GM19455 (cell line): Measurements from ENCODE around the gene RBMS2.
"Not testable (repeated sequence)": the region's sequence is repeated elsewhere in the genome, so short reads cannot be mapped to it uniquely, and the experiment has no call there.

Source experiments
- ATAC-seq: cut with Tn5 transposase; IDR thresholded peaks from one replicate; pipeline ENCODE4 v1.9.1; 2021; ENCODE audit not compliant: unreplicated experiment

The RBMS2 gene

GRCh38 chr12:56517854-56518253, 3.8 kb upstream of the RBMS2 start:
- ATAC-seq, result no peak

- ATAC-seq, result no peak
Observed at GRCh38 chr12:56518570-56518969, 3.0 kb upstream of the RBMS2 start.

- ATAC-seq, result no peak
Observed at GRCh38 chr12:56520048-56520447, 1.6 kb upstream of the RBMS2 start.

- no peak for ATAC-seq
Observed at GRCh38 chr12:56520506-56520905, 1.1 kb upstream of the RBMS2 start.

- no peak for ATAC-seq
Observed at GRCh38 chr12:56521209-56521589, 421 bp upstream of the RBMS2 start.

GRCh38 chr12:56522411-56523193, 982 bp downstream of the RBMS2 start:
- no peak for ATAC-seq

- ATAC-seq, result no peak
Observed at GRCh38 chr12:56528846-56529245, 7.2 kb downstream of the RBMS2 start.

- no peak for ATAC-seq
Observed at GRCh38 chr12:56529656-56530055, 8.0 kb downstream of the RBMS2 start.

- no peak for ATAC-seq
Observed at GRCh38 chr12:56530390-56531055, 8.9 kb downstream of the RBMS2 start.

GRCh38 chr12:56537546-56537945, 15.9 kb downstream of the RBMS2 start:
- no peak for ATAC-seq

- no peak for ATAC-seq
Observed at GRCh38 chr12:56541631-56542030, 20.0 kb downstream of the RBMS2 start.

- ATAC-seq, result no peak
Observed at GRCh38 chr12:56542164-56542563, 20.5 kb downstream of the RBMS2 start.

- no peak for ATAC-seq
Observed at GRCh38 chr12:56545023-56545604, 23.5 kb downstream of the RBMS2 start.

- no peak for ATAC-seq
Observed at GRCh38 chr12:56546680-56547079, 25.1 kb downstream of the RBMS2 start.

GRCh38 chr12:56551070-56551469, 29.4 kb downstream of the RBMS2 start:
- no peak for ATAC-seq

- ATAC-seq, result no peak
Observed at GRCh38 chr12:56565510-56566101, 44.0 kb downstream of the RBMS2 start.

- ATAC-seq, result no peak
Observed at GRCh38 chr12:56568146-56568545, 46.5 kb downstream of the RBMS2 start.

- ATAC-seq, result no peak
Observed at GRCh38 chr12:56571121-56571520, 49.5 kb downstream of the RBMS2 start.

GRCh38 chr12:56572288-56572687, 50.7 kb downstream of the RBMS2 start:
- ATAC-seq, result no peak

GRCh38 chr12:56574210-56574609, 52.6 kb downstream of the RBMS2 start:
- no peak for ATAC-seq

GRCh38 chr12:56577248-56577647, 55.6 kb downstream of the RBMS2 start:
- ATAC-seq, result not testable (repeated sequence)
